ENCODE data around the gene ATRX.
"Not testable (repeated sequence)": the region's sequence is repeated elsewhere in the genome, so short reads cannot be mapped to it uniquely, and the experiment has no call there.

Gene ATRX

GRCh38 chrX:77621453-77621852 lies 164.6 kb downstream of the ATRX start:
- DNase-seq, result not testable (repeated sequence)

- DNase-seq, result no peak
These were observed 168.8 kb downstream of the ATRX start for GRCh38 chrX:77617206-77617605.

GRCh38 chrX:77603635-77604336 lies 182.2 kb downstream of the ATRX start:
- no peak for DNase-seq

GRCh38 chrX:77597511-77597910 lies 188.5 kb downstream of the ATRX start:
- no peak for DNase-seq

GRCh38 chrX:77597090-77597489 lies 188.9 kb downstream of the ATRX start:
- DNase-seq, result no peak

GRCh38 chrX:77595848-77596247 lies 190.2 kb downstream of the ATRX start:
- no peak for DNase-seq

- no peak for DNase-seq
These were observed 213.7 kb downstream of the ATRX start for GRCh38 chrX:77572322-77572721.

GRCh38 chrX:77565278-77565677 lies 220.7 kb downstream of the ATRX start:
- DNase-seq, result no peak

GRCh38 chrX:77564823-77565222 lies 221.2 kb downstream of the ATRX start:
- no peak for DNase-seq

GRCh38 chrX:77561372-77561771 lies 224.6 kb downstream of the ATRX start:
- DNase-seq, result no peak

- no peak for DNase-seq
These were observed 229.7 kb downstream of the ATRX start for GRCh38 chrX:77556276-77556675.

GRCh38 chrX:77548751-77549150 lies 237.3 kb downstream of the ATRX start:
- no peak for DNase-seq

GRCh38 chrX:77539778-77540177 lies 246.2 kb downstream of the ATRX start:
- not testable (repeated sequence) for DNase-seq

GRCh38 chrX:77531261-77531660 lies 254.8 kb downstream of the ATRX start:
- DNase-seq, result not testable (repeated sequence)

GRCh38 chrX:77528034-77528433 lies 258.0 kb downstream of the ATRX start:
- no peak for DNase-seq

- DNase-seq, result no peak
These were observed 258.6 kb downstream of the ATRX start for GRCh38 chrX:77527233-77528001.

- DNase-seq, result no peak
These were observed 266.3 kb downstream of the ATRX start for GRCh38 chrX:77519765-77520164.

- DNase-seq, result no peak
These were observed 271.8 kb downstream of the ATRX start for GRCh38 chrX:77514177-77514576.

GRCh38 chrX:77510007-77510406 lies 276.0 kb downstream of the ATRX start:
- DNase-seq, result no peak

GRCh38 chrX:77505227-77505626 lies 280.8 kb downstream of the ATRX start:
- DNase-seq, result no peak

- DNase-seq, result no peak
These were observed 283.0 kb downstream of the ATRX start for GRCh38 chrX:77502951-77503525.

GRCh38 chrX:77500164-77500563 lies 285.9 kb downstream of the ATRX start:
- not testable (repeated sequence) for DNase-seq

- DNase-seq, result peak; percentile 60
These were observed 292.1 kb downstream of the ATRX start for GRCh38 chrX:77493677-77494553.
